Measurements from ENCODE around the gene CCDC60.
"Not testable (repeated sequence)": the region's sequence is repeated elsewhere in the genome, so short reads cannot be mapped to it uniquely, and the experiment has no call there.

Gene CCDC60

DNA sequence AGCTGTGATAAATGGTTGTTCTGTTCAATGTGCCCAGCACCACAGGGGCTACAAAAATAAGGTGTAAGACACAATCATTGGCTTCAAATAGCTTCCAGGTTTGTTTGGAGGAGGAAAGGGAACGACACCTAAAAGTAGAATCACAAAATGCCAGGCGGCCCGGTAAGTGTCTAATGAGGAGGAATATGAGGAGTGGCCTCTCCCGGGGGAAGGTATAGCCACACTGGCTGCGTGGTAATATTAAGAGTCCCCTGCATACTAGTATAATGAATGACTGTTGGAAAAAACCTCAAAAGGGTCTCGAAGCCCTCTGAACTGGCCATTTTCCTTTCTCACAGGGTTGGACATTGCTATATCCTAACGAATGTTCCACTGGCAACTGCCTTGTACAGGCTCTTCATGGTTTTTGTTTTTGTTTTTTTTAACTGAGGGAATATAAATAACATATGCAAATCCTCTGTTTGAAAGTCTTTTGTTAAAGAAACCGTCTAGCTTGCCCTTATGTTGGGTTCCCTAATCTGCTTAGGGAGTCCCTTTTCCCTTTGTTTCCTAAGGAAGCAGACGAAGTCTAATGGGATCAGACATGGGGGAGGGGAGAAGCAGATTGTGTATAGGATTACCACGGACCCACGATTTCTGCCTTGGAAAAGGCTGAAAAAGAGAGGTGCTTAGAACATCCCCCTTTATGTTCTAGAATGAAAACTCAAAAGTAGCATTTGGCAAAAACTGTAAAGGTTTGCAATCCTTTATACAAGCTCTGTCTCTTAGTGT, 4.2 kb downstream of the CCDC60 start:
- peak; percentile 74 for DNase-seq (ENCODE audit: low spot score)

DNA sequence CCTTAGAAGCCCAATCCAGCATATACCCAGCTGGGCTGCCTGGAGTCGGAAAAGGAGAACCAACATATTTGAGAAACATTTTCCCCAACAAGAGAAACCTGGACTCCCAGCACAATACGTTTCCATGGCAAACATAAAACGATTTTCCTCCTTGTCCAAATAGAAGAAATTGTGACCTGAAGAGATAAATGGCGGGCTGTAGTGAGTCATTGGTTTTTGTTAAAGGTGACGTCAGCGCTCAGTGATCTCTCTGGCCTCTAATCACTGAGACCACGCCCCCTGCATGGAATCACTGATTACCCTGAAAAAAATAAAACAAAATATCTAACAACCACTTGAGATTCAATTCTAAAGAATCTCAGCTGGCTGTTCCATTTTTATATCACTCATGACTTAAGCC, 6.0 kb downstream of the CCDC60 start:
- DNase-seq (ENCODE audit: low spot score), result no peak

DNA sequence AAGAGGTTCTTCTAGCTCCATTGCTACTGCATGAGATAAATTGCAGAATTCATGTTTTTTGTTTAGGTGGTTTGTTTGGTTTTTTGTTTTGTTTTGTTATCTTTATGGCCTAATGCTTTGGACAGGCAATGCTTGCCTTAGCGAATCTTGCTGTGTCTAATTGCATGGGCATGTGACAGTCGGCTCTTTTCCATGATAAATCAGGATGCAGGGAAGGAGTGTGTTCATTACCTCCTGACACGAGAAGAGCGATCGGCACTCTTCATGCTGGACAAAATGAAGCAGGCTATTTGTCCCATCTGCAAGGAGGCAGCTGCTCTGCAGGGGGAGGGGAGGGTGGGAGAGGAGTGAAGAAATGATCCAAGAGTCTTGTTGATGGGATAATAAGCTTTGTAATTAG, 6.5 kb downstream of the CCDC60 start:
- DNase-seq (ENCODE audit: low spot score), result no peak

DNA sequence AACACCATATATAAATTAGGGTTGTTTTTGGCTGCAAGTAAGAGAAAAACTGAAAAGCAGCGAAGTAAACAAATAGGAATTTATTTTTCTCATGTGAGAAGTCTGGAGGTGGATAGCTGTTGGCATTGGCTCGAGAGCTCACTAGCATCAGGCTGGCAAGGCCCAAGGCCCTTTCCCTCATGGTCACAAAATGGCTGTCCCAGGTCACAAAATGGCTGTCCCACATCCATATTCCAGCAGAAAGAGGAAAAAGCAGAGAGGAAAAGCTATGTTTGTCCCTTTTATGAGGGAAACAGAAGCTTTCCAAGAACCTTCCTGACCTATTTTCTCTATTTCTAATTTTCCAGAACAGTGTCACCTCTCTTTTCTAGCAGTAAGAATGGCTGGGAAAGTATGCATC, 7.5 kb downstream of the CCDC60 start:
- DNase-seq (ENCODE audit: low spot score), result no peak

DNA sequence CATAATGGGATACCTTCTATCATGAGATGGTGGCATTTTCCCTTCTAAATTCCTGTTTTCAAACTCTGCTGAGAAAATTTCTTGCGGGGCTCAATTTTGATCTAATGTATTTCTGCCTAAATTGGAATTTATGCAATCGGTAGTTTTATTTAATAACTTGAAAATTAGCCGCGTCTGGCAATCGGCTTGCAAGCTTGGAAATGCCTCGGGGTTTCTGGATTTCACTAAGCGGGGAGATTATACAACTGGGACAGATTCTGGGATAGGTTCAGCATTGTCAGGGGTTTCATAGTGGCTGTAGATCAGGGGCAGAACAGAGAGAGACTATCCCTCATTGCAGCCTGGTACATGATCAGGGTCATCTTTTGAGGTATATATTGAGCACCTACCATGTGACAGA, 8.6 kb downstream of the CCDC60 start:
- DNase-seq (ENCODE audit: low spot score), result no peak

DNA sequence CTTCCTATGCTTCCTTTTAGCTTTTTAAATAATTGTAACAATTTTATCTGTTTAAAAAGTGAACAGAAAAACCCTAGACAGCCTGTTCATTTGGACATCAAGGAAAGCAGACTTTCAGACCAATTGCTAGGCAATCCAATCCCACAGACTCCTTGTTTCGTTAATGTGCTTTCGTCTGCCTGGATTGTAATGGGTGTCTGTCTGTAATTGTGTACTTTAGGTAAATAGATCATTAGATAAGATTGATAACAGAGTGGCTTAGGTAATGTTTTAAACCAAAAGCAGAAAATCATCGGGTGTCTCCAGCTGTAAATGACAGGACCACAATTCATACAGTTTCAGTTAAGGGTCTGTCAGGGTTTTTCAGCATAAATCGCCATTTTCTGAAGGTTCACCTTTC, 19.6 kb downstream of the CCDC60 start:
- no peak for DNase-seq (ENCODE audit: low spot score)

DNA sequence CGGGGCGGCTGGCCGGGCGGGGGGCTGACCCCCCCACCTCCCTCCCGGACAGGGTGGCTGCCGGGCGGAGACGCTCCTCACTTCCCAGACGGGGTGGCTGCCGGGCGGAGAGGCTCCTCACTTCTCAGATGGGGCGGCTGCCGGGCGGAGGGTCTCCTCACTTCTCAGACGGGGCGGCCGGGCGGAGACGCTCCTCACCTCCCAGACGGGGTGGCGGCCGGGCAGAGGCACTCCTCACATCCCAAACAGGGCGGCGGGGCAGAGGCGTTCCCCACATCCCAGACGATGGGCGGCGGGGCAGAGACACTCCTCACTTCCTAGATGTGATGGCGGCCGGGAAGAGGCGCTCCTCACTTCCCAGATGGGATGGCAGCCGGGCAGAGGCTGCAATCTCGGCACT, 25.8 kb downstream of the CCDC60 start:
- DNase-seq (ENCODE audit: low spot score), result not testable (repeated sequence)

DNA sequence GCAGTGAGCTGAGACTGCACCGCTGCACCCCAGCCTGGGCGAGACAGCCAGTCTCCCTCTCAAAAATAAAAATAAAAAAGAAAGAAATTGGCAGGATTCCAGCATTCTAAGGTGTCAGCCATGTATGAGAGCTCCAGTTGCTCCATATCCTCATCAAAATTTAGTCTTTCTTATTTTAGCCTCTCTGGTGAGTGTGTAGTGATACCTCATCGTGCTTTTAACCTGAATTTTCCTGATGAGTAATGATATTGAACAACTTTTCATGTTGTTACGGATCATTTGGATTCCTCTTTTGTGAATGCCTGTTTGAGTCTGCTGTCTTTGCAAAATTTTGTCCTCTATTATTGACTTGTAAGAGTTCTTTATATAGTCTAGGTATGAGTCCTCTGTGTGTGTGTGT, 28.5 kb downstream of the CCDC60 start:
- DNase-seq (ENCODE audit: low spot score), result no peak

DNA sequence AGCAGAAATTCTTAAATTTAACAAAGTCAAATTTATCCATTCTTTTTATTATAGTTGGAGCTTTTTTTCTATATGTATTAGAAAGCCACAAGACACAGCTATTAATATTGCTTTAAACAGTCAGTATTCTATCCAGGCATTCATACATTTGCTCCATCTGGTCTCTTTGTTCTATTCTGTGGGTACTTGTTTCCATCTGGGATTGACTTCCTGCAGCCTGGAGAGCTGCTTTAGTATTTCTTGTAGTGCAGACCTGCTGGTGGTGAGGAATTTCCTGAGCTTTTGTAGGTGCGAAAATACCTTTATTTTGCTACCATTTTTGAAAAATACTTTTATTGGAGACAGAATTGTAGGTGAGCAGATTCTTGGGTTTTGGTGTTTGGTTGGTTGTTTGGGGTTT, 29.0 kb downstream of the CCDC60 start:
- DNase-seq (ENCODE audit: low spot score), result no peak

DNA sequence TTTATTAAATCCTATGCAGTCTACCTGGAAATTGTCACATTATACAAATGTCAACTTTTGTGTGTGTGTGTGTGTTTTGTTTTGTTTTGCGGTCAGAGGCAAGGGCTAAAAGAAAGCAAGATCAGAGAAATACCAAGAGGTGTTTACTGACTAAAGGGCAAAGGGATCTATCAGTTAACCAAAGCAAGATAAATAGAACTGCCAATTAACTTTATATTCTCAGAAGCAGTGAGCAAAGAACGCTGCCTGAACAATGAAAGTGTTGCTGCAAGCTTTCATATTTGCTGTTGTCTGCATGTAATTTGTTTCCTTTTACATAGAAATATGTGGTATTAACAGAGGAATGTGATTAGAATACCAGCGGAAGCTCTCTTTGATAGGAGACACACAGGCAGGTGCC, 30.9 kb downstream of the CCDC60 start:
- DNase-seq (ENCODE audit: low spot score), result no peak

DNA sequence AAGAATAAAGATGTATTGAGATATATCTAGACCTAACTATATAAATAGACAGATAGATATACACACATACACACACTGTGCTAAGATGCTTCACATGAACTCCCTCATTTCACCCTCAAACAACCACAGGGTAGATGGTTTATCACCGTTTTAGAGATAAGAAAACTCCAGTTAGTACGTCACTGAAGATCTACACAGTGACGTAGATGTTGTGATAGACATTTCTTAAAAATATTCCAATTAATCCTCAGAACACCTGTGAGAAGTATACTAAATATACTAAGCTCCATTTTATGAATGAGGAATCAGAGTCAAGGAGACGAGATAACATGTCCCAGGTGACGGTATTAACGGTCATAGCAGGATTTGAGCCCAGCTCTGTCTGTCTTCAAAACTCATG, 31.5 kb downstream of the CCDC60 start:
- DNase-seq (ENCODE audit: low spot score), result no peak

DNA sequence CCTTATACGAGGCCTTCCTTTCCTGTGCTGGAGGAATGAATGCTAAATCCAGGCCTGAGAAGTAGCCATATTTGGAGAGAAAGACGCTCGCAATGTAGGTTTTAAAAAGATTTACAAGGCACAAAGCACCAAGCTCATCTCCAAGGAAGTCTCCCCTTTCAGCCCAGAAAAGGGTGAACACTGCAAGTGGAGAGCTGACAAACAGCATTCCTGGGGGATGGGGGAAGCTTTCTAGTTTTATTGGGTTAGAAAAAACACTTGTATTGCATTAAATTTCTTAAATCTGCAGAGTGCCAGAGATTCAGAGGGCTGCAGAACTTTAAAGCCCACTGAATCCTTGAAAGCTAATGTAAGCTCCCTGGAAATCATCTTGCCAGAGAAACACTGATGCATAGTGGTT, 34.6 kb downstream of the CCDC60 start:
- DNase-seq (ENCODE audit: low spot score), result no peak

DNA sequence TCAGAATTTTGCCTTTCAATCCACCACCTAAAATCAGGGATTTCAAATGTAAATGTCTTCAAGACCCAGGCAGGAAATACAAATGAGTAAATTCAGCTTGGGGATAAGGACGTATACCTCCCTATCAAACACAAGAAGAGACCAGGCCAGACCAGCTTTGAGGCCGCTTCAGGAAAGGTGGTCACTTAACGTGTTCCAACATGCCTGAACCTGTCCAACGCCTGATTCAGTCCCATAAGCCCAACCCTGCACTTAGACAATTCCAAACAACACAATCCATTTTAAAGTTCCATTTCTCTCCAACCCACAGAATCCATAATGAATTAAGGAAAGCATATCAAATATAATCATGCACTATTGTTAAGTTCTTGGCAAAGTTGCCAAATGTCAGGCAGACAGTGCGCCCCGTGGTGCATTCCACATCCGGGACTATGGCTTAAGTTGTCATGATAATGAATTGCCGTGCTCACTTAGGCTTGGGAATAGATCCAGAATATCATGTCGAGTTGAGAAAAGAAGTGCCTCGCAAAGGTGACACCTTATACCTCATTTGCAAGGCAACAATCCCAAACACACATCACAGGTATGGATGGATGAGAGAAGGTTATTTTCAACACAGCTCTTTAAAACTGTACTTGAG, 35.5 kb downstream of the CCDC60 start:
- DNase-seq (ENCODE audit: low spot score), result no peak

DNA sequence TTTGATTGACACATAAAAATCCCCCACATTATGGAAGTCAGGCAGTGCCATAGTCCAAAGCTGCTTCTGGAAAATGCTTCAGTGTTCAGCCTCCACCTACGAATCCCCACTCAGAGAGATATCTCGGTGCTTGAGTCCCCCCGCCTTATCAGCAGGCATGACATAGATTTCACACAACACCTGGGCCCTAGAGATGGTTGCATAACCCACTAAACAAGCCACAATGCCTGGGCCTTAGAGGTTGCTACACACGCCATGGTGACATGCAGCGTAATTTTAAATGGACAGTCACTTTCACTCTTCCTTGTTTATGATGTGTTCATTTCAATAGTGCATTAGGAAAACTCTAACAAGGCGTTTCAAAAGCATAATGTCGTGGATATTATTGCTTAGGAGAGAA, 38.0 kb downstream of the CCDC60 start:
- DNase-seq (ENCODE audit: low spot score), result no peak

DNA sequence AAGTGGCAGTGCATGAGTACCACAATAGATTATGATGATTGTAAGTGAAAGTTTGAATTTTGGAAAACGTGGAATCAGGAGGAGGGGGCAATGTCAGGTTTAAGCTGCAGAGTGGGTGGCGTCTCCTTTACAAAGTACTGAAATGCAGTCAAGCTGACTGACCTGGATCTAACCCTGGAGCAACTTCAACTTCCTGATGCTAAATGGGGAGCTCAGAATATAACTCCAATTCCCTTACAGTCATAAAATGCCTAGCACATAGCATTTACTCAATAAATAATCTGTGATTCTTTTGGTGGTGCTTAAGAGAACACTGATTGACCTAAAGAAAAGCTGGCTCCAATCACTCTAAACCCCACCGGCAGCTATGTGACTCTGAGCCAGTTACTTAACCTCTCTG, 38.5 kb downstream of the CCDC60 start:
- DNase-seq (ENCODE audit: low spot score), result no peak

DNA sequence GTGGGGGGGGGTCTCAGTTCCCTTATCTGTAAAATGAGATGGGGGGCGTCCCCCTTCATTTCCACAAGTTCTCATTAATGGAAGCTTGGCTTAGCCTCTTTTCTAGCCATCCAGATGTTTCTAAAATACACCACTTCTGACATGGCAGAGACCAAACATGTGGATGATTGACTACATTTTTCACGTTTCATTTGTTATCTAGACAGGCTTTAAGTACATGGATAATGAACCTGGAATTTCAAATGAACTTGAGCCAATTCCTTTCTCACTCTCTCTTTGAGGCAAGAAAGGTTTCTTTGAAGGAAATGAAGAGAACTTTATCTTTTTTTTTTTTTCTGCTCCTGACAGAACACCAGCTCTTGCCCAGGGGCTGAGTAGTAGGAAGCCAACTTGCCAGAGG, 39.1 kb downstream of the CCDC60 start:
- DNase-seq (ENCODE audit: low spot score), result no peak

DNA sequence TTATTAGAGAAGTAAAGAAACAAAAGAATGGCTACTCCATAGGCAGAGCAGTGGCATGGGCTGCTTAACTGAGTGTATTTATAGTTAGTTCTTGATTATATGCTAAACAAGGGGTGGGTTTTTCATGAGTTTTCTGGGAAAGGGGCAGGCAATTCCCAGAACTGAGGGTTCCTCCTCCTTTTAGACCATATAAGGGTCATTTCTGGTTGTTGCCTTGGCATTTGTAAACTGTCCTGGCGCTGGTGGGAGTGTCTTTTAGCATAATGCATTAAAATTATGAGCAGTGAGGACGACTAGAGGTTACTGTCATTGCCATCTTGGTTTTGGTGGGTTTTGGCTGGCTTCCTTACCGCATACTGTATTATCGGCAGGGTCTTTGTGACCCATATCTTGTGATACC, 40.1 kb downstream of the CCDC60 start:
- no peak for DNase-seq (ENCODE audit: low spot score)

DNA sequence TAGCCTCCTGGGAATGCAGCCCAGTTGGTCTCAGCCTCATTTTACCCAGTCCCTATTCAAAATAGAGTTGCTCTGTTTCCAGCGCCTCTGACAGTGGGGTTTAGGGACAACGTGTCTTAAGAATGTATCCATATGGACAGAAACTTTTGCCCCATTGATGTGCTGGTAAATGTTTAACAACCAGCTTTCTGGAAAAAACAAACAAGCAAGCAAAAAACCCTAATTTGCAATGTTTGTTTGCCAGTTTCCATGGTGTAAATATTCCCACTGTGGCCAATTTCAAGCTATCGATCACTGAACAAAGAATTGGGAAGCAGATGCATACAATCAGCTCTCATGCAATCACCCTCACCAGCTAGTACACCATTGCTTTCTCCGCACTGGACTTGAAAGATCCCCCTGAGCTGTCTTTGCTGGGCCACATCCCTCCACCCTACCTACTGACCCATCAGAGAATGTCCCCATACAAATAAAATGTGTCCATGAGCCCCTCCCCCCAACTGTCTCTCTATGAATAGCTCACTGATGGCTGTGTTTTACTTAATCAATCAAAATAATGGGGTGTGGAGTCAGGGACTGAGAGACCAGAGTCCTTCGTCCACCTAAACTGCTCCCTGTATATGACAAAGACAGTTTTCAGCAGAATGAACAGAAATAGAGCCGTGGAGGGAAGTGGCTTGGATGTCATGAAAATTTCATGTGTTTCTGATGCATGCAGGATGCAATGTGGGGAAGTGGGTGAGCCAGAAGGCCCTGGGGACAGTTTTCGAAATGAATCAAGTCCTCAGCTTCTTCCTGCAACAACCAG, 40.8 kb downstream of the CCDC60 start:
- DNase-seq (ENCODE audit: low spot score), result no peak

DNA sequence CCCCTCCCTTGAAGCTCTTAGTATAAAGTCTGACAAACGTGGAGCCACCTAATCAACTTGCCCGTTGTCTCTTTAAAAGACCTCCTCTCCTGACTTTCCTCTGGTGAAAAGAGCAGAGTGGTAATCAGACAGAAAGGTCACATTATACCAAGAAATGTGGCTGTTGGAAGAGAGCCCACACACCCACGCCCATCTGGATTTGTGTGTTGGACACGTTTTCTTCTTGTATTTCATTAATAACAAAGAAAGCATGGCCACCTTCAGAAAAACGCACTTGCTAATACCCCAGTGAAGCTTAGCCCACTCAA, 41.3 kb downstream of the CCDC60 start:
- DNase-seq (ENCODE audit: low spot score), result no peak

DNA sequence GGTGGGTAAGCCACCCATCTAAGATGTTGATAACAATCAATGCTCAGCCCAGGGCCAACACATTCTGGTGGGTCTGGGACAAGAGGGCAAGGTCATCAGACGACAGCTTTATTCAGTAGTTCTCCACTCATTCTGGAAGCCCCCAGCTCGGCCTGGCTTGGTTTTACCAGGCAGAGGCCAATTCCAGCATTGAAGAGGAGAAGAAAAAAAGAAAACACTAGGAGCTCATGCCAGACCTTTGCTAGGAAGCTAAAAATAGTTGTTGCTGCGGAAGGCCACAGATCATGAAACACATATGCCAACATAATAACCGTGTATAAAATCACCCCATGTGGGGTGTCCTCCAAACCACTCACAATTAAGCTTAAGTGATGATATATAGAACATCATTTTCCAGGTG, 44.4 kb downstream of the CCDC60 start:
- DNase-seq (ENCODE audit: low spot score), result no peak

DNA sequence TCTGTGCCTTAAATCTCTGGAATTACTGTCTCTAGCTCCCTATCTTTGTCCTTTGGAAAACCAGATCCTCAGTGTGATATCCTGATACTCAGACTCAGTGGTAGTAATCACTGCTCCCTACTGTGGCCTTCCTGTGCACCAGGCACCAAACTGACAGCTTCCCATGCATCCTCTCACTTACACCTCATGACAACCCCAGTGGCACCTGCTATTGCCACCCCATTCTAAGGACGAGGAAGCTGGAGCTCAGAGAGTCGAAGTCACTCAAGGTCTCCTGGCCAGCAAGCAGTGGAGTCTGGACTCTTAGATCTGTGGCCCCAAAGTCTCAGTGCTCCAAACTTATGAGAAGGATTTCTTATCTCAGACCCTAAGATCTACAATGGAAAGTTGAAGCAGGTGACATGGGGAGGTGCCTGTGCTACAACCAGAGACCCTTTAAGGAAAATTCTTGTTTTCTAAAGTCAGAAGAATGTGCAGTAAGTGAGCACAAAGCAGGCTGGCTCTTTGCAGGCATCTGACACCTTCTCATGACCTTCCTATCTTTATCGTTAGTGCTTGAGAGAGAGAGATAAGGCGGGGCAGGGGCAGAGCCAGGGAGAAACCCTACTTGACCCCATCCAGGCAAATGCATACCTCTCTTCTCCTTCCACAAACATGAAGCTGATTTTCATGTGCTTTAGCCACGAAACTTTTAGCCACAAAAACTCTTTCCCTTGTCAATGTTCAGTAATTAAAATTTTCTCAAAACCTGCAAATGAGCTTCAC, 47.1 kb downstream of the CCDC60 start:
- no peak for DNase-seq (ENCODE audit: low spot score)

DNA sequence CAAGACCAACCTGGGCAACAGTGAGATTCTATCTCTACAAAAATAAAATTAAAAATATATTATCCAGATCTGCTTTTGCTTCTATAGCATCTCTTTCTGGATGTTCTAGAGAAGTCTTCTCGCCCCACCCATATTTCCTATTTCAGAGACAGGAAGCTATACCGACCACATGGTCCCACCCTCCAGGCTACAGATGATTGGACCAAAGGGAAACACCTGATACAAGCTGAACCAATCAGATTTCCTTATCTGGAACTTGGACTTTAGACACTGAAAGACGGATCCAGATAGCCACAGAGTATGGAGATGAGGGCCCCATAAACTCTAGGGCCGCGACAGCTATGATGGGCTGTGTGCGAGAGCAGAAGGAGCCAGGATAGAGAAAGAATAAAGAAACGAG, 48.7 kb downstream of the CCDC60 start:
- no peak for DNase-seq (ENCODE audit: low spot score)

DNA sequence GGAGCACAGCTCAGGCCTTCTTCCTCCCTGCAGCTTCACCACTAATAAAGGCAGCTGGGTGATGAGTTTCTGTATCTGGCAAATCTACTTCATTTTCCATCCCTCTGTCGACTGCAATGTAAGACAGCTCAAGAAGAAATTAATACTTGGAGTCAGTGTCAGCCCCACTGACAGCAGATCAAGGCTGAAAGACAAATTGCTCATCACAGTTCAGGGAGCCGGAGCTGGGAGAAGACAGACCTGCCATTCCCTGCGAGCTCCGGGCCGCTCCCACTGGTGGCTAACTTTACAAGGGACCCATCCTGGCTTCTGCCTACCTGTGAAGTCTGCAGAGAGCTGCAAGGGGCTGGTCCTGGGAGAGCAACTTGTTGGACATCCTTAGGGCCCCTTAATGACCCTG, 49.8 kb downstream of the CCDC60 start:
- no peak for DNase-seq (ENCODE audit: low spot score)
